ENCODE results near the gene CCDC127.

Gene CCDC127

DNA sequence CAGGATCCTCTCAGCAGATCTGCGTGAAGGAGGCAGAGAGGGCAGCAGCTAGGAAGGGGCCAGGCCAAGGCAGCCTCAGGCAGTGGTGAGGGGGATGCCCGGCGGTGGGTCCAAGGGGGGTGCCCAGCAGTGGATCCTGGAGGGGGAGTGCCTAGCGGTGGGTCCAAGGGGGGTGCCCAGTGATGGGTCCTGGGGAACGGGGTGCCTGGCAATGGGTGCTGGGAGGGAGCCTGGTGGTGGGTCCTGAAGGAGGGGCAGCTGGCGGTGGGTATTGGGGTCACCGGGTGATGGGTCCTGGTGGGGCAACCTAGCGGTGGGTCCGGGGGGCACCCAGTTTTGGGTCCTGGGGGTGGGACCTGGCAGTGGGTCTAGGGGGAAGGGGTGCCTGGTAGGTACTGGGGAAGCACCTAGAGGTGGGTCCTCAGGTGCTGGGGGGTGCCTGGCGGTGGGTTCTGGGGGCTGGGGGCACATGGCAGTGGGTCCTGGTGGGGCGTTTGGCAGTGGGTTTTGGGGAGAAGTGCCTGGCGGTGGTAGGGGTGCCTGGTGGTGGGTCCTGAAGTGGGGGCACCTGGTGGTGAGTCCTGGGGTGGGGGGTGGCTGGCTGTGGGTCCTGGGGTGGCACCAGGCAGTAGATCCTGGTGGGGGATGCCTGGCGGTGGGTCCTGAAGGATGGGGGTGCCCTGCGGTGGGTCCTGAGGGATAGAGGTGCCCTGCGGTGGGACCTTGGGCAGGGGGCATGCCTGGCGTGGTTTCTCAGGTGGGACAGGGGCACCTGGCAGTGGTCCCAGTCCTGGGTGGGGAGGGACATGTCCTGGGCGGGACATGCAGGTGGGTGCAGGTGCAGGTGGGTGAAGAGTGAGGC is 24.8 kb downstream of the CCDC127 start:
- TF ChIP-seq ZNF70 (CRISPR knock-in tag; IDR thresholded peaks at IDR 0.05) (no peak), BACH2 (CRISPR knock-in tag; IDR thresholded peaks at IDR 0.05; ENCODE audit: borderline replicate concordance) (no peak), PPARA (CRISPR knock-in tag; IDR thresholded peaks at IDR 0.05; ENCODE audit: borderline replicate concordance) (no peak), GLIS3 (CRISPR knock-in tag; IDR thresholded peaks at IDR 0.05) (no peak)
- no peak for ATAC-seq

DNA sequence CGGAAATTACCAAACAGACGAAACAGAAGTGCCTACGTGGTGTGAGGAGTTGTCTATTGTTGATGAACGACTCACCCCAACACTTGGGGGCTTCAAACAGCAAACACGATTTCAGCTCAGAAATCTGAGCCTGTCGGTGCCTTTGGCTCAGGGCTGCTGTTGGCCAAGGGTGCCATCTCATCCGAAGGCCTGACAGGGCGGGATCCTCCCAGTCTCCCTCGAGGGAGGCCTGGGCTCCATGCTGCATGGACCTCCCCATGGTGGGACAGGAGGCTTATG is 25.3 kb downstream of the CCDC127 start:
- TF ChIP-seq ZFP30 (CRISPR knock-in tag; IDR thresholded peaks at IDR 0.05) (no peak), CSDC2 (CRISPR knock-in tag; IDR thresholded peaks at IDR 0.05) (no peak), ZFP3 (CRISPR knock-in tag; IDR thresholded peaks at IDR 0.05) (no peak), ZC3H10 (CRISPR knock-in tag; IDR thresholded peaks at IDR 0.05) (no peak), TSHZ2 (CRISPR knock-in tag; IDR thresholded peaks at IDR 0.05) (no peak), CSRNP3 (CRISPR knock-in tag; IDR thresholded peaks at IDR 0.05) (no peak), ARNTL (CRISPR knock-in tag; IDR thresholded peaks at IDR 0.05; ENCODE audit: borderline replicate concordance, low read depth) (no peak), ZNF8 (CRISPR knock-in tag; IDR thresholded peaks at IDR 0.05) (no peak), PATZ1 (CRISPR knock-in tag; IDR thresholded peaks at IDR 0.05; ENCODE audit: borderline replicate concordance) (no peak), TOX (CRISPR knock-in tag; IDR thresholded peaks at IDR 0.05; ENCODE audit: borderline replicate concordance) (no peak), BACH2 (CRISPR knock-in tag; IDR thresholded peaks at IDR 0.05; ENCODE audit: borderline replicate concordance) (no peak), SNAI2 (CRISPR knock-in tag; IDR thresholded peaks at IDR 0.05) (no peak), ZNF70 (CRISPR knock-in tag; IDR thresholded peaks at IDR 0.05) (no peak), ESRRG (CRISPR knock-in tag; IDR thresholded peaks at IDR 0.05) (no peak), CREB5 (CRISPR knock-in tag; IDR thresholded peaks at IDR 0.05; ENCODE audit: low read depth) (no peak), ISL1 (CRISPR knock-in tag; IDR thresholded peaks at IDR 0.05) (no peak), OSR1 (CRISPR knock-in tag; IDR thresholded peaks at IDR 0.05) (no peak), TCF4 (CRISPR knock-in tag; IDR thresholded peaks at IDR 0.05; ENCODE audit: borderline replicate concordance) (no peak), GLIS3 (CRISPR knock-in tag; IDR thresholded peaks at IDR 0.05) (no peak), PPARA (CRISPR knock-in tag; IDR thresholded peaks at IDR 0.05; ENCODE audit: borderline replicate concordance) (no peak)
- ATAC-seq = no peak

DNA sequence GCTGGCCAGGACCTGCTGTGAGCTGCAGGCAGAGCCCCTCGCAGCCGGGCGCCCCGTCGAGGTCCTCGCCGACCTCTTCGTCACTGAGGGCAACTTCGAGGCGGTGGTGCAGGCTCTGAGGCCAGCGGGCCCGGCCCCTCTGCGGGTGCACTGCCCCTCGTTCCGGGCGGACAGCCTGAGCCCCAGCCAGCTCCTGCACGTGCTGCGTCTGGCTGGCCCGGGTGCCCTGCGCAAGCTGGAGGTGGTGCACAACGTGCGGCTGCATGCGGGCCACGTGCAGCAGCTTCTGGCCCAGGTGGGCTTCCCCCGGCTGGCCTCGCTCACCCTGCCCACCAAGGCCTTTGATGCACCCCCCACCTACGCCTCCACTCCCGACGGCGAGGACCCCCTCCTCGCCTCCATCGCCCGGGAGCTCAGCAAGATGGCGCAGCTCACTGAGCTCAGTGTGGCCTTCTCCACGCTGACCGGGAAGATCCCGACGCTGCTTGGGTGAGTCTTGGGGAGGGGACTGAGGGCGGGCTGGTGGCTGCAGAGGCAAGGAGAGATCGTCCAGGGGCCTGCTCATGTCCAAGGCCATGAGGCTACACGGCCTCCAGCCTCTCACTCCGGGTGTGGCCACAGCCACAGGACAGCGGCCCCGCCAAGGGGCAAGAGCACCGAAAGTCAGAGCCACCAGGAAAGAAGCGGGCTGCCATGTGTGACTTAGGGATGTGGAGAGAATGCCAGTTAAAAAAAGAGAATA is 25.8 kb downstream of the CCDC127 start:
- no peak for ATAC-seq
- TF ChIP-seq ESRRG (CRISPR knock-in tag; IDR thresholded peaks at IDR 0.05) (no peak), PATZ1 (CRISPR knock-in tag; IDR thresholded peaks at IDR 0.05; ENCODE audit: borderline replicate concordance) (no peak), CREB5 (CRISPR knock-in tag; IDR thresholded peaks at IDR 0.05; ENCODE audit: low read depth) (no peak), TOX (CRISPR knock-in tag; IDR thresholded peaks at IDR 0.05; ENCODE audit: borderline replicate concordance) (no peak), ARNTL (CRISPR knock-in tag; IDR thresholded peaks at IDR 0.05; ENCODE audit: borderline replicate concordance, low read depth) (no peak), ZNF565 (CRISPR knock-in tag; conservative IDR thresholded peaks at IDR 0.05; ENCODE audit: low read depth) (no peak), CSRNP3 (CRISPR knock-in tag; IDR thresholded peaks at IDR 0.05) (no peak), ZC3H10 (CRISPR knock-in tag; IDR thresholded peaks at IDR 0.05) (no peak), TCF4 (CRISPR knock-in tag; IDR thresholded peaks at IDR 0.05; ENCODE audit: borderline replicate concordance) (no peak), ISL1 (CRISPR knock-in tag; IDR thresholded peaks at IDR 0.05) (no peak)
